T-cell (primary cell): ENCODE measurements around the gene COL18A1. TPM values are rescaled to one million over a fixed set of nuclear protein-coding genes. Genes with fewer than 3 reads are reported as not detected.

Source experiments
- ATAC-seq, 4 experiments: fragments of 200-7000 bp in 3 of 4; fragments of 150-1000 bp in 1 of 4; cut with Tn5 transposase; replicated peaks in 1 of 4; 1 replicate in 3 of 4; 2 replicates in 1 of 4; pipeline ENCODE4 v1.10.0; 2021; ENCODE audit warnings: moderate library complexity in 3 of 4, mild to moderate bottlenecking in 2 of 4, moderate number of reproducible peaks in 1 of 4
- CTCF ChIA-PET, 2 donors: fragments of 300-600 bp; sonication (Branson Sonifier 250); formaldehyde crosslinking; loops; one replicate each; lab custom pipeline; 2022; ENCODE audit warnings: antibody characterized with exemption in 2 of 2; lab: Charles Lee
- POLR2A ChIA-PET, 2 donors: fragments of 300-600 bp; sonication (Branson Sonifier 250); formaldehyde crosslinking; loops; one replicate each; lab custom pipeline; 2022; ENCODE audit warnings: antibody characterized with exemption in 2 of 2; lab: Charles Lee
- DNase-seq, 35 experiments: peaks; one replicate each; pipeline versions ENCODE4 v3.0.0 to v3.0.0-alpha.2; 2013 to 2023
- H3K27ac ChIP-seq: one replicate; pipeline ENCODE4 v1.5.1; 2013; ENCODE audit warnings: low read length
- H3K27me3 ChIP-seq, 2 experiments: replicated peaks in 1 of 2; 1 replicate in 1 of 2; 2 replicates in 1 of 2; pipeline versions ENCODE4 v1.6.1 to v1.7.0; 2013; ENCODE audit warnings: low read length in 1 of 2, mixed read lengths in 1 of 2; ENCODE audit not compliant: control insufficient read depth in 2 of 2, insufficient read depth in 2 of 2; ENCODE audit errors: extremely low read depth in 1 of 2
- H3K36me3 ChIP-seq, 2 donors: 1 replicate in 1 of 2; 2 replicates in 1 of 2; pipeline versions ENCODE4 v1.6.1 to v1.7.0; 2013; ENCODE audit warnings: low read length in 1 of 2; ENCODE audit not compliant: control insufficient read depth in 2 of 2, insufficient read depth in 1 of 2; ENCODE audit errors: extremely low read depth in 1 of 2
- H3K4me1 ChIP-seq, 2 experiments: 1 replicate in 1 of 2; 2 replicates in 1 of 2; pipeline versions ENCODE4 v1.6.1 to v1.7.0; 2013; ENCODE audit warnings: low read length in 2 of 2, mixed read lengths in 1 of 2; ENCODE audit not compliant: insufficient read depth in 2 of 2, control insufficient read depth in 1 of 2; ENCODE audit errors: extremely low read depth in 1 of 2
- H3K4me3 ChIP-seq, 2 donors: 1 replicate in 1 of 2; 2 replicates in 1 of 2; pipeline versions ENCODE4 v1.5.1 to v1.7.0; 2013; ENCODE audit warnings: mild to moderate bottlenecking in 2 of 2, low read length in 1 of 2, moderate library complexity in 1 of 2; ENCODE audit not compliant: control insufficient read depth in 1 of 2; ENCODE audit errors: extremely low read depth in 1 of 2
- H3K9me3 ChIP-seq: 2 replicates; pipeline ENCODE4 v1.7.0; 2013
- H3K27ac Mint-ChIP-seq, 2 donors: one replicate each; pipeline ENCODE4 v1.8.0; 2020 to 2021; ENCODE audit warnings: mild to moderate bottlenecking in 2 of 2, mixed read lengths in 2 of 2
- H3K27me3 Mint-ChIP-seq, 2 donors: one replicate each; pipeline ENCODE4 v1.8.0; 2021 to 2022; ENCODE audit warnings: mixed read lengths in 2 of 2
- H3K36me3 Mint-ChIP-seq: one replicate; pipeline ENCODE4 v1.8.0; 2021; ENCODE audit warnings: mixed read lengths
- H3K4me1 Mint-ChIP-seq, 3 donors: one replicate each; pipeline ENCODE4 v1.8.0; 2020 to 2022; ENCODE audit warnings: mixed read lengths in 3 of 3, mild to moderate bottlenecking in 1 of 3
- H3K4me3 Mint-ChIP-seq, 3 donors: one replicate each; pipeline ENCODE4 v1.8.0; 2020 to 2022; ENCODE audit warnings: mild to moderate bottlenecking in 3 of 3, mixed read lengths in 3 of 3, moderate library complexity in 3 of 3
- H3K9me3 Mint-ChIP-seq, 3 donors: one replicate each; pipeline ENCODE4 v1.8.0; 2020 to 2022; ENCODE audit warnings: mixed read lengths in 3 of 3
- WGBS: methylation state at CpG from one replicate; pipeline ENCODE4 v1.1.5; 2013; ENCODE audit warnings: missing lambda C conversion rate; ENCODE audit not compliant: insufficient coverage; 5-methylcytosine and 5-hydroxymethylcytosine counted together
- total RNA-seq, 35 experiments: library from RNA in 6 of 35; stranded (reverse) in 6 of 35; fragments of 120-200 nt in 1 of 35; gene quantifications; one replicate each; pipeline versions ENCODE4 v1.2.1 to v1.2.4 and lab custom pipeline; 2013 to 2026

Gene COL18A1
- total RNA-seq, 5 donors from 2014 or later (not counting 1 experiment from before 2014, with no cell fraction given): 7.2 to 53.8 (median 10.5) TPM

DNA sequence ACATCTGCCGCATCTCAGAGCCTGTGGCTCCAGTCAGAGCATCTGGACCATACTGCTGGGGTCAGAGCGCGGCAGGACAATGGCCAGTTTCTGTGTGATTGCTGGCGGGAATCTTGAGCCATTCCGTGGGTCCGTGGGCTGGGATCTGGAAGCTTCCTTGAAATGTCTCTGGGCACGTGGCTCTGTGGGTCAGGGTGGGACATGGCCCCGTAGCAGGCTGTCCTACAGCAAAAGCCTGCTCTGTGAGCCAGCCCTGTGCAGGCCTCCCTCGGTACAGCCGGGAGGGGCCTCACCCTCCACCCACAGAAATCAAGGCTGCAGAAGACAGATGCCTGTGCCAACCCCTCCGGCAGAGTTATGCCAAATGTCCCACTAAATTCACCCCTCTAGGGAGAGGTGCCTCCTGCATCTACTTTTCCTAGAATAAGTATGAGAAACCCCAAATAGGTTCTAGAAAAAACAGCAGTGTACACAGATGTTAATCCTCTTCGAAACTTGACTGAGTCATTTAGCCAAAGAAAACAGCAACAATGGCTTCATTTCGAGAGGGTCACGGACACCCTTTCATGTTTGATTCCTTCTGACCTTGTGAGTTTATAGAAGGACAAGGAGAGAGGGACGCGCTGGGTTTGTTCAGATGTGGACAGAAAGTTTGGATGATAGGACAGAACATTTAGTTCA is 27.8 kb downstream of the COL18A1 start:
- WGBS: 80% methylated on average over 13 of the region's 16 CpGs
- Mint-ChIP-seq H3K36me3 (no peaks in the 10 kb centered on the region), H3K4me1 (peaks cover 0 to 11% (median 6%) of the 10 kb centered on the region in 3 donors), H3K9me3 (no peaks in the 10 kb centered on the region), H3K27me3 (peaks cover 0 to 13% of the 10 kb centered on the region in 2 donors), H3K4me3 (no peak overlapping the region), H3K27ac (no peak overlapping the region)
- peaks cover 4 to 18% of the 10 kb centered on the region in 2 experiments for H3K4me1 ChIP-seq
- ATAC-seq: no peak
- POLR2A ChIA-PET: no interaction called here
- H3K36me3 ChIP-seq: no peaks in the 10 kb centered on the region
- H3K9me3 ChIP-seq: no peaks in the 10 kb centered on the region
- no peak overlapping the region for H3K4me3 ChIP-seq
- H3K27ac ChIP-seq: no peak overlapping the region
- CTCF ChIA-PET: no interaction called here
- no peak for DNase-seq
- H3K27me3 ChIP-seq: peaks cover 0 to 61% of the 10 kb centered on the region in 2 experiments

DNA sequence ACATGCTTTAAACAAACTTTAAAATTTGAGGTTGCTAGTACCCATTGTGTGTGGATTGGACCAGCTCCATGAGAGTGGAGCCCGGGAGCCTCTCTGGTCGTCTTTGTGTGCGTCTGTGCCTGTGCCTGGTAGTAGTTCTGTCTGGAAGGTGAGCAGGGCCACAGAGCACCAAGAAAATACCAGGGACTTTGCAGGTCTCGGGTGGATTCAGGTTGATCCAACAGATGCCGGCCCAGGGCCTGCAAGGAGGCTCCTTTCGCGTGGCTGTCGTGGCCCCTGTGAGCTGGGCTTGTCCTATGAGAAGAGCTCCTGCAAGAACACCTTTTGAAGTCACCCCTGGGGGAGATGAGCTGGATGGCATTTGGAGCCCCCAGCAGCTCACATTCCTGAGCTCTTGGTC is 28.3 kb downstream of the COL18A1 start:
- Mint-ChIP-seq H3K4me1 (peaks cover 0 to 11% (median 6%) of the 10 kb centered on the region in 3 donors), H3K27ac (no peak overlapping the region), H3K36me3 (no peaks in the 10 kb centered on the region), H3K9me3 (no peaks in the 10 kb centered on the region), H3K27me3 (peaks cover 0 to 13% of the 10 kb centered on the region in 2 donors), H3K4me3 (no peak overlapping the region)
- Histone ChIP-seq H3K27me3 (peaks cover 0 to 59% of the 10 kb centered on the region in 2 experiments), H3K36me3 (no peaks in the 10 kb centered on the region), H3K4me3 (no peak overlapping the region), H3K4me1 (peaks cover 4 to 18% of the 10 kb centered on the region in 2 experiments), H3K9me3 (no peaks in the 10 kb centered on the region), H3K27ac (no peak overlapping the region)
- CTCF ChIA-PET: no interaction called here
- 87% methylated on average over 8 of the region's 8 CpGs for WGBS
- DNase-seq (no peak), ATAC-seq (no peak)
- POLR2A ChIA-PET: no interaction called here

DNA sequence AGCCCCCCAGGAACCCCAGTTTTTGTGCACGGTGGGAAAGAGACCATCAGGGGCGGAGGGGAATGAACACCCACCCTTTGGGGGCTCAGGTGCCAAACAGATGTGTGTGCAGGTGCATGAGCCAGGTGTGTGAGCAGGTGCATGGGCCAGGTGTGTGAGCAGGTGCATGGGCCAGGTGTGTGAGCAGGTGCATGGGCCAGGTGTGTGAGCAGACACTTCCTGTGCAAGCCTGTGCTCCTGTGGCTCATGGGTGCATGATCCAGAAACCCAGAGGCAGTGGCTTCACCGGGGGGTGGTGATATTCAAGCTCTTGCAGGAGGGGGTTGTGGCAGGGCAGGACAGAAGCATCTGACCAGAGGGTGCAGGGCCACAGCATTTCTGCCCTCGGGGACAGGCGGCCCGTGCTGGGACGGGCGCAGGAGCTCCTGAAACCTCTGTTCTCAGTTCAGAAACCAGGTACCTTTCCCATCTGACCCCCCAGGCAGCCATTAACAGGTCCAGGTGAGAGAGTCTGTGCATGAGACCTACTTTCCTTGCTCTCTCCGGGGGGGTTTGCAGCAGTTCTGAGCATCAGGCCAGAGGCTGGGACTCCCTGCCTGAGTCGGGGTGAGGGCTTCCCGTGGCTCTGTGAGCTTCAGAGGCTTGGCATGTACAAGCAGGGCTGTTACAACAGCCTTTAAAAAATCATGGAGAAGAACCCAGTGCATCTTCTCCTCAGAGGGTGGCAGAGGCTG is 29.1 kb downstream of the COL18A1 start:
- H3K27ac Mint-ChIP-seq: no peak overlapping the region
- WGBS: 91% methylated on average over 11 of the region's 11 CpGs
- POLR2A ChIA-PET: no interaction called here
- Histone ChIP-seq H3K27ac (no peak overlapping the region), H3K4me1 (peaks cover 4 to 25% of the 10 kb centered on the region in 2 experiments), H3K4me3 (no peak overlapping the region), H3K27me3 (peaks cover 0 to 66% of the 10 kb centered on the region in 2 experiments), H3K36me3 (no peaks in the 10 kb centered on the region), H3K9me3 (no peaks in the 10 kb centered on the region)
- no peak for ATAC-seq
- H3K9me3 Mint-ChIP-seq: no peaks in the 10 kb centered on the region
- H3K36me3 Mint-ChIP-seq: no peaks in the 10 kb centered on the region
- peaks cover 0 to 13% of the 10 kb centered on the region in 2 donors for H3K27me3 Mint-ChIP-seq
- DNase-seq: no peak
- H3K4me3 Mint-ChIP-seq: no peak overlapping the region
- H3K4me1 Mint-ChIP-seq: peaks cover 0 to 14% (median 6%) of the 10 kb centered on the region in 3 donors
- CTCF ChIA-PET: no interaction called here

DNA sequence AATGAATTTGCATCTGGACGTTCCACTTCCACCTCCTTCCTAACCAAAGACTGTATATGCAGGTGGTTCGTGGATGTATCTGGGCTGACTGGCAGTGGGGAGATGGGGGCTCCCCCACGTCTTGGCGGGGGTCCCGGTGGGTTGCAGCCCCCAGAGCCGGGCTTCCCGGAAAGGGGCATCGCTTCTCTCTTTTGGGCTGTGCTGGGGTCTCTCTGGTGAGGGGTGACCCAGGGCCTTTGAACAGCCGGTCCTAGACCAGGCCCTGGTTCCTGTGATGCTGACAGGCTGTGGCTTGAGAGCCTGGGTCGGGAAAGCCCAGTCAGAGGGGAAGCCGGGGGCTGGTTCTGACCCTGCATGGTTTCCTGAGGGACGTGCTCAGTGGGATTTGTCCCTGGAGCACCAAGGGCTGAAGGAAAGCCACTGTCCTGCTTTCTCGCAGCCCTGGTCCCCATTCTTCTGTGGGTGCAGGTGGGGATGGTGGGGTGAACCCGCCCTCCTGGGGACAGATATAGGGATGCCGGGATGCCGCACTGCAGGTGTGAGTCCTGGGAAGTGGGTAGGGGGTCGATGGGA is 29.8 kb downstream of the COL18A1 start:
- Mint-ChIP-seq H3K27me3 (peaks cover 0 to 16% of the 10 kb centered on the region in 2 donors), H3K4me1 (peaks cover 6 to 20% (median 6%) of the 10 kb centered on the region in 3 donors), H3K36me3 (no peaks in the 10 kb centered on the region), H3K4me3 (no peak overlapping the region), H3K9me3 (no peaks in the 10 kb centered on the region), H3K27ac (no peak overlapping the region)
- DNase-seq (no peak), ATAC-seq (no peak)
- Histone ChIP-seq H3K4me3 (no peak overlapping the region), H3K4me1 (peaks cover 4 to 32% of the 10 kb centered on the region in 2 experiments), H3K27ac (no peak overlapping the region), H3K36me3 (no peaks in the 10 kb centered on the region), H3K9me3 (no peaks in the 10 kb centered on the region), H3K27me3 (peaks cover 0 to 66% of the 10 kb centered on the region in 2 experiments)
- ChIA-PET POLR2A (no interaction called here), CTCF (no interaction called here)
- WGBS: 77% methylated on average over 13 of the region's 17 CpGs

DNA sequence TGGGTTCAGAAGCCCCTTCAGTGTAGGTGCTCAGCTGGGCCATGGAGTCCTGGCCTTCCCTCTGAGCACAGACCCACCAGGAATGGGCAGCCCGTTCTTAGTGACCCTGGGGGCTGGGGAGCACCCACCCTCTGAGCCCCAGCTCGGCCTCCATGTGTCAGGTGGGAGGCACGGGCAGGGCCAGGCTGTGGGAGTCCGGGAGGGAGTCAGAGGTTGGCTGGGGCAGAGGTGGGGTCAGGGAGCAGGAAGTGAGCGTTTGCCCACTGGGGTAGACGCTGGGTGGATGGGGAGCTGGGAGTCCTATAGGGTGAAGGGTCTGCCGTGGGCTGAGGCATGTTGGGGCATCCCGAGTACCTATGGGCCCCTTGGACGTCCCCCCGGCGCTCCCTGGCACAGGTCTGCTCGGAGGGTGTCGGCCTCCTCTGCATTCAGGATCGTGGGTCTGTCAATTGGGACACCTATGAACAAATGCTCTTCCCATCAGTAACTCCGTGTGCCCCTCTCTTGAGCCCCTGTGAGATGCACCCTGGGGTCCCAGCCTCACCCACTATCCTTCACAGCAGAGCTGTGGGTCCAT is 30.5 kb downstream of the COL18A1 start:
- Histone ChIP-seq H3K9me3 (no peaks in the 10 kb centered on the region), H3K27ac (no peak overlapping the region), H3K4me3 (no peak overlapping the region), H3K27me3 (peaks cover 0 to 64% of the 10 kb centered on the region in 2 experiments), H3K4me1 (peaks cover 4 to 33% of the 10 kb centered on the region in 2 experiments), H3K36me3 (no peaks in the 10 kb centered on the region)
- ATAC-seq: no peak
- Mint-ChIP-seq H3K27me3 (peaks cover 0 to 16% of the 10 kb centered on the region in 2 donors), H3K36me3 (no peaks in the 10 kb centered on the region), H3K4me1 (peaks cover 6 to 20% (median 7%) of the 10 kb centered on the region in 3 donors), H3K4me3 (no peak overlapping the region), H3K9me3 (no peaks in the 10 kb centered on the region), H3K27ac (no peak overlapping the region)
- ChIA-PET POLR2A (no interaction called here), CTCF (no interaction called here)
- whole genome bisulfite sequencing: 79% methylated on average over 14 of the region's 15 CpGs
- DNase-seq: no peak

DNA sequence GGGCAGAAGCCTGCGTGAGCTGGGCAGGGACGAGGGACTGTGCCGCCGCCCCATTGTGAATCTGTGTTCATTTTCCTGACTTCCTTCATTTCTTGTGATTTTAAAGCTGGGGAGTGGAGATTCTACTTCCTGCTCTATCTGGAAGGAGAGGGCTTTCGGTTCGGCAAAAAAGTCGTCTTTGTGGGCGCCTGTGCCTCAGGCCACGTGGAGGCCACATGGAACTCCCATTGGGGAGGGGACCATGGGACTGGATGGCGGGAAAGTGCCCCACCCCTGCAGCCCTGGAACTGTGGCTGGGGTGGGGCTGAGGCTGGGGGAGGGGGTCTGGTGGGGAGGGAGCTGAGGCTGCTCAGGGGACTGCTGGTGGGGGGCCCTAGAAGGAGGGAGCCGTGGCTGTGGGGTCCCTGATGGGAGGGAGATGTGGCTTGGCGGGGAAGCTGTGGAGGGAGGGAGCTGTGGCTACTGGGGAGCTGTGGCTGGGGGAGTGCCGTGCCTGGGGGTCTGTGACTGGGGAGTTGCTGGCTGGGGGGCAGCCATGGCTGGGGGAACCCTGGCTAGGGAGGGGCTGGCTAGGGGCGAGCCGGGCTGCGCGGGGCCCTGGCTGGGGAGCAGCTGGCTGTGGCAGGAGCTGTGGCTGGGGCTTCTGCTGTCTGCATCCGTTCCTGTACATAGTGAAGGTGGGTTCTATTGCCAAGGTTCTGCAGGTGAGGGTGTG is 31.5 kb downstream of the COL18A1 start:
- no peaks in the 10 kb centered on the region for H3K9me3 Mint-ChIP-seq
- no peaks in the 10 kb centered on the region for H3K36me3 Mint-ChIP-seq
- no peaks in the 10 kb centered on the region for H3K36me3 ChIP-seq
- H3K4me3 ChIP-seq: no peak overlapping the region
- H3K27ac ChIP-seq: no peak overlapping the region
- H3K4me1 ChIP-seq: peaks cover 4 to 33% of the 10 kb centered on the region in 2 experiments
- peaks cover 0 to 57% of the 10 kb centered on the region in 2 experiments for H3K27me3 ChIP-seq
- H3K4me1 Mint-ChIP-seq: peaks cover 6 to 20% (median 7%) of the 10 kb centered on the region in 3 donors
- no peak overlapping the region for H3K4me3 Mint-ChIP-seq
- ChIA-PET POLR2A (no interaction called here), CTCF (no interaction called here)
- H3K27ac Mint-ChIP-seq: no peak overlapping the region
- H3K27me3 Mint-ChIP-seq: peaks cover 0 to 15% of the 10 kb centered on the region in 2 donors
- WGBS: 53% methylated on average over 8 of the region's 18 CpGs
- ATAC-seq (no peak), DNase-seq (peak in 1 of 35 experiments; percentile 8)
- no peaks in the 10 kb centered on the region for H3K9me3 ChIP-seq
